ENCODE data around the gene RING1.

GRCh38 chr6:33211136-33211535, 2.8 kb downstream of the RING1 start:
- TF ChIP-seq POLR2A (IDR thresholded peaks at IDR 0.05; ENCODE audit: low read depth, low read length) (no peak), SPI1 (IDR thresholded peaks at IDR 0.05; ENCODE audit: low read depth, low read length) (no peak), TAF1 (IDR thresholded peaks at IDR 0.05; ENCODE audit: low read depth, low read length) (no peak), POLR2AphosphoS5 (IDR thresholded peaks at IDR 0.05; ENCODE audit: low read depth, low read length) (no peak)

Data from GM12891 (cell line).